Measurements from ENCODE around the gene FOXC2.

Gene FOXC2

DNA sequence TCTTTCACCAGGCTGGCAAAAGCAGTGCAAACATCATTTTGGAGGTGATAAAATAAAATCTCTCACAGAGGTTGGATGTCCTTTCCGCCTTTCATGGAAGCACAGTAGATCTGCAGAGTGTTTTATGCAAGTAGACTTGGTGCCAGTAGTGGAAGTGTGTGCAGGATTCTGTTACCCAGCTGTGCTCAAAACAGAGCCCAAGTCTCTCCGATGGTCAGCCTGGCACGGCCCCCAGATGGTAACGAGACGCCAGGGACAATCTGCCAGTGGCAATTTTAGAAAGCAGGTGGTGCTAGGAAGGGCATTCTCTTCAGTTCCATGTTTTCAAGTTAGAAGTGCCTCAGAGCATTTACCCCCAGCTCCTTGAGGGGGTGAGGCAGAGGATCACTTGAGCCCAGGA, 10.1 kb upstream of the FOXC2 start:
- no peak for DNase-seq (ENCODE audit: low read depth)

DNA sequence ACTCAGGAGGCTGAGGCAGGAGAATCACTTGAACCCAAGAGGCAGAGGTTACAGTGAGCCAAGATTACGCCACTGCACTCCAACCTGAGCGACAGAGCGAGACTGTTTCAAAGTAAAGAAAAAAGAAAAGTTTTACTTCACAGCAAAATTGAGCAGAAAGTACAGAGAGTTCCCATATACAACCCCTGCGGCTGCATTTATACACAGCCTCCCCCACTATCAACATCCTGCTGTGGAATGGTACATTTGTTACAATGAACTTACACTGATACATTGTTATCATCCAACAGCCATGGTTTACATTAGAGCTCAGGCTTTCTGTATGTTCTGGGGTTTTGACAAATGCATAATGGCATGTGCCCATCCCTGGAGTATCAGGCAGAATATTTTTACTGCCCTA, 9.0 kb upstream of the FOXC2 start:
- no peak for DNase-seq (ENCODE audit: low read depth)

DNA sequence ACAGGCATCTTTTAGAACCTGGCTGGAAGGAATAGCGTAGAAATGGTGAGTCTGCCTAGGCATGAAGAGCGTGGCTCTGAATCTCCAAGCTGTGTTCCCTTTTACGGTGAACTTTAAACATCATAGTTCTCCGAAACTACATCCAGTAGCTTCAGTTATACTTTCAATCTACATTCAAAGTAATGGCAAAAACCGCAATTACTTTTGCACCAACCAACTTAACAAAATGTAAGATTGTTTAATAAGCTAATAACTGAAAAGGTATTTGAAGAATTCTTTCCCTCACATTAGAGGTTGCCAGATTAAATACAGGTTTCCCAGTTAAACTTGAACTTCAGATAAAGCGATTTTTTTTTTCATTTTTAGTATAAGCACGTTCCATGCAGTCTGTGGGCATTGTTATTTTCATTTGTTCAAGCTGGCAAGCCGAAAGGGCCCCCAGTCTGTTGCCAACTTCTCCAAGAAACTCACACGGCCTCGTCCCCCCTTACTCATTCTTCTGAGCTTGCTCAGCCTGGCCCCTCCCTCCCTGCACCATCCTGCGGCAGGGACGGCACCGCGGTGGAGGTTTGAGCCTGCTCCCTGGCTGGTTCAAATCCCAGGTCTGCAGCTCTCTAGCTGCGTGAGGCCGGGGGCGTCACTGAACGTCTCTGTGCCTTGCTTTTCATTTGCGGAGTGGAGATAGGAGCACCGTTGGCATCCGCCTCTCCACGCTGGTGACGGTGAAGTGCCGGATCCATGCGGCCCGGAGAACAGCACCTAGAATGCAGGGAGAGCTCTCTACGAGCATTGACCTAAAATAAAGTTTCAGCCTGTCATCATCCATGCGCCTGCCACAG, 8.1 kb upstream of the FOXC2 start:
- no peak for DNase-seq (ENCODE audit: low read depth)

DNA sequence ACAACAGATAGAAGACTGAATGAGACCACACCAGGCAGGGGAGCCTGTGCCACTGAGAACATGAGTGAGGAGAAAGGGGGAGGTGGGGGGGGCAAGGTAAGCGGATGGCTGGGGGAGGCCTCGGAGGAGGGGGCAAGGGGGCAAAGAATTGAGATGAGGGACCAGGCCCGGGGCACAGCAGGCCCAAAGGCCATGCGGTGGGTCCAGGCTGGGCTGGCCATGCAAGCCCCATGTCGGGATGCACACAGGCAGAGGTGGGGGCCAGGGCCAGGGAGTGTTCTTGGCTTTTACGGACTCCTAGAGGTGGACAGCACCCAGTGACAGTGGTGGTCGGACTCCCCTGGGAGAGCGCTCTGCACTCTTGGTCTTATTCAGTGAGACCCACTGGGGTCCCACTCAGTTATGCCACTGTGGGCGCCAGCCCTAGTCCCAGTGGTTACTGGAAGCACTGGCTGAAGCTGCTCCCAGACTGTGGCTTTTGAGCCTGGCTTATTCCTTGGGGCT, 6.8 kb upstream of the FOXC2 start:
- no peak for DNase-seq (ENCODE audit: low read depth)

DNA sequence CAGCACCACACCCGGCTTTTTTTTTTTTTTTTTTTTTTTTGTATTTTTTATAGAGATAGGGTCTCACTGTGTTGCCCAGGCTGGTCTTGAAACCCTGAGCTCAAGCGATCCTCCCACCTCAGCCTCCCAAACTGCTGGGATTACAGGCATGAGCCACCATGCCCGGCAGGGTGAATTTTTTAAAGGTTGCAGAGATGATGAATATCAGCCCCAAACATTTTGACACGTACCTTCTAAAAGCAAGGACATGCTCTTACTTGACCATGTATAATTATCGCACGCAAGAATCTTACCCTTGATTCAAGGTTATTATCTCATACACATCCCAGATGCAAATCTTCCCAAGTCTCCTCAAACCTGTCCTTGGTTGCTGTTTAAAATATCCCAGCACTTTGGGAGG, 4.3 kb upstream of the FOXC2 start:
- DNase-seq (ENCODE audit: low read depth) = no peak

DNA sequence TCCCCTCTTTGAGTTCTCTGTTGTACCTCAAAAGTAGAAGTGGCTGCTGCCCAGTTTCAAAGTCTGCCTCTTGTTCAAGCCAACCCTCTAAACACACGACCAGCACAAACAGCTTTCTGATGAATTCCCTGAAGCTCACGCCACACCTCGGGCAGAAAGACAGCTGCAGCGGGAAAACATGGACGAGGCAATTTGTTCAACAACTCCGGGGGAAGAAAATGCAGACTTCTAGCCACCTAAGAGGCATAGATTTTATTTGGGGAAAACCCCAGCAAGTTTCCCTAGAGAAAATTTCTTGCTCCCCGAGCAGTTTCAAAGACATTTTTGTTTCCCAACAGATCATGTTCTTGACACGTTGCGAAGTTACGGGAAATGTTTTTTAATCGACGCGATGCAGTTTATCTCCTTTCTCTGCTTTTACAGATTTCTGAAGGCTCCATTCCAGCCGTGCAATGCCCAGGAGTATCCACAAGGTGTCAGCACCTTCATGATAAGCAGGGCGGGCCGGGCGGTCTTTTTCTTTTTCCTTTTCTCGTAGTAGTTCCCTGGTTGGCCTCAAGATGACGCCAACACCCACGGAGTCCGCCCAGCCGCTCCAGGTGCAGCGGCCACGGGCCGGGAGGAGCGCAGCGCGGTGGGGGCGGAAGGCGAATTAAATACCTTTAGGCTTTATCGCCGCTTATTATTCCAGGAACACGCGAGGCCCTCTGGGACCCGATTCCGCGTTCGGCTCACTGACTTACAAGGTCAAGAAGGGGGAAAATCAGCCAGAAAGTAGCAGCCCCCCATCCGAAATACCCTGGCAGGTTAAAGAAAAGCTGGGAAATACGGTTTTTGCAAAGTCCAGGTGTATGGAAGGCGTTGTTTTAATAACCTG, 2.9 kb upstream of the FOXC2 start:
- DNase-seq (ENCODE audit: low read depth) = peak; percentile 80

DNA sequence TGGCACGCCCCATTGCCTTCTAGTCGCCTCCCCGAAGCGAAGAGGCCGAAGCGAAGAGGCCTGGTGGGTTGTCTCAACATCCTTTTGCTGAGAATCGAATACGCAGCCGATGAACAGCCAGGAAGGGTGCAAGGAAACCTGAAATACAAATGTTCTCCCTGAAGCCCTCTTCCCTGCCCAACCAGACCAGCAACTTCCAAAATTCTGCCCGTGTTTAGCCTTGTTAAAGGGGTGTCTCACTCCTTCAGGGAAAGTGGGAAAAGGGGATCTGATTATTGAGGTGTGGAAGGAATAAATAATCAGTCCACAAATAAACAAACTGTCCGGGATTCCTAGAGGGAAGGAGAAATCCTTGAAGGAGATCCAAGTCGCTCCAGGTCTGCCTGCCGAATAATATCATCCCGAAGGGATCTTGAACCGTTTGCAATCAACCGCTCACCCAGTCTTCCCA, 1.4 kb upstream of the FOXC2 start:
- no peak for DNase-seq (ENCODE audit: low read depth)

DNA sequence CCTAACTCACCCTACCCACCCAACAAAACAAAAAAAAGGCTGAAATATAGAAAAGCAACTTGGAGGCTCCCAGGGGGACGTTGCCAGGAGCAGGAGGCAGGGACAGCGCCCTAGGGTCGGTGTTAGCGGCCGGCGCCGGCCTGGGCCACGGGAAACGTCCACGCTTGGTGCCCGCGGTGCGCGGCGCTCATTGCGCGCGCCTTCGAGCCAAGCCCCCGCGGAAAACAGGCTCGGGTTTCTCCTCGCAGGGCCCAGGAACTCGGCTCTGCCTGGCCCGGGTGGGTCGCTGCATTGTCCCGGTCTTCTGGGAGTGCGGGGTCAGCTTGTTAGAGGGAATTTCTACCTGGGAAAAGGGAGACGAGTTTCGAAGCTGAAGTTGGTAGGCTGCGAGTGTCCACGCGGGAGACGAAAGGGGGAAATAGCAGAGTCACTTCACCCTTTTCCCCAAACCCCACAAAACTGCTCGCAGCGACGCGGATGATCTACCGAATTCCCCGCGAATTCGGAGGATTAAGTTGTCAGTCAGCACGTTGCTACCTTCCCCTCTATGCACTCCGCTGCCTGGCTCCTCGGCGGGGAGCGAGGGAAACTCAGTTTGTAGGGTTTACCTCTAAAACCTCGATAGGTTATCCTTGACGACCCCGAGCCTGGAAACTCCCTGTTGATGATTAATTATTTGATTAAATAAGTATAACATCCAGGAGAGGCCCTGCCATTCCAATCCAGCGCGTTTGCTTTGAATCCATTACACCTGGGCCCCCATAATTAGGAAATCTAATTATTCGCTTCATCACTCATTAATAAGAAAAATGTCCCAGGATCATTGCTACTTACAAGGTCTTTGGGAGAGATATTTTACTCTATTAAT, 751 bp upstream of the FOXC2 start:
- DNase-seq (ENCODE audit: low read depth) = no peak

DNA sequence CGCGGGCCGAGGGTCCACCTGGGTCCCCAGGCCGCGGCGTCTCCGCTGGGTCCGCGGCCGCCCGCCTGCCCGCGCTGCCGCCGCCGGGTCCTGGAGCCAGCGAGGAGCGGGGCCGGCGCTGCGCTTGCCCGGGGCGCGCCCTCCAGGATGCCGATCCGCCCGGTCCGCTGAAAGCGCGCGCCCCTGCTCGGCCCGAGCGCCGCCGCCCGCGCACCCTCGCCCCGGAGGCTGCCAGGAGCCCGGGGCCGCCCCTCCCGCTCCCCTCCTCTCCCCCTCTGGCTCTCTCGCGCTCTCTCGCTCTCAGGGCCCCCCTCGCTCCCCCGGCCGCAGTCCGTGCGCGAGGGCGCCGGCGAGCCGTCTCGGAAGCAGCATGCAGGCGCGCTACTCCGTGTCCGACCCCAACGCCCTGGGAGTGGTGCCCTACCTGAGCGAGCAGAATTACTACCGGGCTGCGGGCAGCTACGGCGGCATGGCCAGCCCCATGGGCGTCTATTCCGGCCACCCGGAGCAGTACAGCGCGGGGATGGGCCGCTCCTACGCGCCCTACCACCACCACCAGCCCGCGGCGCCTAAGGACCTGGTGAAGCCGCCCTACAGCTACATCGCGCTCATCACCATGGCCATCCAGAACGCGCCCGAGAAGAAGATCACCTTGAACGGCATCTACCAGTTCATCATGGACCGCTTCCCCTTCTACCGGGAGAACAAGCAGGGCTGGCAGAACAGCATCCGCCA, 504 bp downstream of the FOXC2 start:
- no peak for DNase-seq (ENCODE audit: low read depth)

DNA sequence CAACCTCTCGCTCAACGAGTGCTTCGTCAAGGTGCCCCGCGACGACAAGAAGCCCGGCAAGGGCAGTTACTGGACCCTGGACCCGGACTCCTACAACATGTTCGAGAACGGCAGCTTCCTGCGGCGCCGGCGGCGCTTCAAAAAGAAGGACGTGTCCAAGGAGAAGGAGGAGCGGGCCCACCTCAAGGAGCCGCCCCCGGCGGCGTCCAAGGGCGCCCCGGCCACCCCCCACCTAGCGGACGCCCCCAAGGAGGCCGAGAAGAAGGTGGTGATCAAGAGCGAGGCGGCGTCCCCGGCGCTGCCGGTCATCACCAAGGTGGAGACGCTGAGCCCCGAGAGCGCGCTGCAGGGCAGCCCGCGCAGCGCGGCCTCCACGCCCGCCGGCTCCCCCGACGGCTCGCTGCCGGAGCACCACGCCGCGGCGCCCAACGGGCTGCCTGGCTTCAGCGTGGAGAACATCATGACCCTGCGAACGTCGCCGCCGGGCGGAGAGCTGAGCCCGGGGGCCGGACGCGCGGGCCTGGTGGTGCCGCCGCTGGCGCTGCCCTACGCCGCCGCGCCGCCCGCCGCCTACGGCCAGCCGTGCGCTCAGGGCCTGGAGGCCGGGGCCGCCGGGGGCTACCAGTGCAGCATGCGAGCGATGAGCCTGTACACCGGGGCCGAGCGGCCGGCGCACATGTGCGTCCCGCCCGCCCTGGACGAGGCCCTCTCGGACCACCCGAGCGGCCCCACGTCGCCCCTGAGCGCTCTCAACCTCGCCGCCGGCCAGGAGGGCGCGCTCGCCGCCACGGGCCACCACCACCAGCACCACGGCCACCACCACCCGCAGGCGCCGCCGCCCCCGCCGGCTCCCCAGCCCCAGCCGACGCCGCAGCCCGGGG, 1.3 kb downstream of the FOXC2 start:
- DNase-seq (ENCODE audit: low read depth) = no peak

DNA sequence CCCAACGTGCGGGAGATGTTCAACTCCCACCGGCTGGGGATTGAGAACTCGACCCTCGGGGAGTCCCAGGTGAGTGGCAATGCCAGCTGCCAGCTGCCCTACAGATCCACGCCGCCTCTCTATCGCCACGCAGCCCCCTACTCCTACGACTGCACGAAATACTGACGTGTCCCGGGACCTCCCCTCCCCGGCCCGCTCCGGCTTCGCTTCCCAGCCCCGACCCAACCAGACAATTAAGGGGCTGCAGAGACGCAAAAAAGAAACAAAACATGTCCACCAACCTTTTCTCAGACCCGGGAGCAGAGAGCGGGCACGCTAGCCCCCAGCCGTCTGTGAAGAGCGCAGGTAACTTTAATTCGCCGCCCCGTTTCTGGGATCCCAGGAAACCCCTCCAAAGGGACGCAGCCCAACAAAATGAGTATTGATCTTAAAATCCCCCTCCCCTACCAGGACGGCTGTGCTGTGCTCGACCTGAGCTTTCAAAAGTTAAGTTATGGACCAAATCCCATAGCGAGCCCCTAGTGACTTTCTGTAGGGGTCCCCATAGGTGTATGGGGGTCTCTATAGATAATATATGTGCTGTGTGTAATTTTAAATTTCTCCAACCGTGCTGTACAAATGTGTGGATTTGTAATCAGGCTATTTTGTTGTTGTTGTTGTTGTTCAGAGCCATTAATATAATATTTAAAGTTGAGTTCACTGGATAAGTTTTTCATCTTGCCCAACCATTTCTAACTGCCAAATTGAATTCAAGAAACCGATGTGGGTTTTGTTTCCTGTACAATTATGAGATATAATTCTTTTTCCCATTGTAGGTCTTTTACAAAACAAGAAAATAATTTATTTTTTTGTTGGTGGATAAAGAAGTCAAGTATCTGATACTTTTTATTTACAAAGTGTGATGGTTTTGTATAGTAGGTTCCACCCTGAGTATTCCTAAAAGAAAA, 2.3 kb downstream of the FOXC2 start:
- no peak for DNase-seq (ENCODE audit: low read depth)

DNA sequence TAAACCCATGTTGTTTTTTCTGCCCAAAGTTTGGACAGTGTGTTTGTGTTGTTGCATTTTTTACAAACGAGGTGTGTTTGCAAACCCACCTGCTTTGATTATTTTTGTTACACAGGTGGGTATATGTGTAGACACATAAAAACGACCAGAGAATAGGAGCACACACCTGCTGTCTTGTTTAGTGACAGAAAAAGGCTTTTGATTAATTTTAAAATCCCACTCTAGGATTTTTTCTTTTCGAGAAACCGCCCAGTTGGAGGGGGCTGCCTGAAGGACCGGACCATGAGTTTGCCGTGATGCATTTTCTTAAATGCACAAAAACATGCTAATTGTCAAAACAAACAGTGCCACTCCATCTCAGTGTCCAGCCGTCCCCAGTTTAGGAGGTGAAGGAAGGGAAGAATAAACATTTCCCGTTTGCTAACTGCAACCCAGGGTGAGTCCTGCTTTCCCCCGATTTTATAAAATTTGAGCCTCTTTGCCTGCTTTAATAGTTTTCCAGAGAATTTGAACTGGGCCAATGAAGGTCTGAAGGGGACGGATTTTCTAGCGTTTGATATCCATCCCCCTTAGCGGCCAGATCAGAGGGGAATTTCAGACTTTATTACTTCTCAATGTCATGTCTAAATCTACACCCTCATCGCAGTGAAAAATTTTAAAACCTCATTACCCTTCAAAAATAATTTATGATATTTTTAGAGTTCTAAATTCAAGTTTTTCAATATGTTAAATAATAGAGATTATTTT, 3.2 kb downstream of the FOXC2 start:
- DNase-seq (ENCODE audit: low read depth) = no peak

DNA sequence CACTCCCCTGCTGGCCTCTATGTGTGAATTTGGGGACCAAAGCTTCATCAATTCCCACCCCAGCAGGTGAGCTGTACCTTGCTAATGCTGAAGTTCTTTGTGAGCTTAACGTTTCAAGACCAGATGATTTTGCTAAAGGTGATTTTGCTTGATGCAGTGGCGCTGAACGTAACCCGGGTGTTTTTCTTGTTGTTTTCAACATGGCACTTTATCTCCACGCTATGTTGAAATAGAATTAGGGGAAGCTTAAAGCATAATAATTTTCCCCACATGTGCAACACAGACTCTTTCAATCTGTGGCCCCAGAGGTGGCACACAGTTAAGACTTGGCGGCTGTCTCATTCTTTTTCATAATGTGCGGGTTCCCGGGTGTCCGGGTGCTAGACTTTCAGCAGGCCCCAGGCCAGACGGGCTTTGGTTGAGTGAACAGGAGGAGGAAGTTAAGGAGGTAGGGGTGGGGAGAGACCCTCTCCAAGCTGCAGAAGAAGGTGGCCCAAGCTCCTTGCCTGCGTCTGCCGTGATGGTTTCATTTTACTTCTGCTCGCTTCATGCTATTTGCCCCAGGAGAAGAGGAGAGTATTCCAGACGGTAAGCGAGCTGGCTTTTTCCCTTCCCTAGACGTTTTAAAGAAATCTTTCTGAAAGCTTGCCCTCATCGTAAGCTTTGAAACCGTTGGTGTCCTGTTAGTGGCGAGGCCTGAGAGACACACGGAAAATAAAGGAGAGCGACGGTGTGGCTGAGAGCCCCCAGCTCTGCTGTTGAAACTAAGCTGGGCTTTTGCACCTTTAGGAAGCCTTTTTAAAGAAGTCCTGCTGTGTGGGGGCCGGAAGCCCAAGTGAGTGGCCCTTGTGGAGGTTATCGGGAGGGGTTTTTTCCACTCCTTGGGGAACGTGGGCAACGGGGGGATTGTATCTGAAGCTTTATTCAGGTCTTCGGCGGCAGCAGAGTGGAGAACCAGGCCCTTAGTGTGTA, 4.2 kb downstream of the FOXC2 start:
- no peak for DNase-seq (ENCODE audit: low read depth)

DNA sequence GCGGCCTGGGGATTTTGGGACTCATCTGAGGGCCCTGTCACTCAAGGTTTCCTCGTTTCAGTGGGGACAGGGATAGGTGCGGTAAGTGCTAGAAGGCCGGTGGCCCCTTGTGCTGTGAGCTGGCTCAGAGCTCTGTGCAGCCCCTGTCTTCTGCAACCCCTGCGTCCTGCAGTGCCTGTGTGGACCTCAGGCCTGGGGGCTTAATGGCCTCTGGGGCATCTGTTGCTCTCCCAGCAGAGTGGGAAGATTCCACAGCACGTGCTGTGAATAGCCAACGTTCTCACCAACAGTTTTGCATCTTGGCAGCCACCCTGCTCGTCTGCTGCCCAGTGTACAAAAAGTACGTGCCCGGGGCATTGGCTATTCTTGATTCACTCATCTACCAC, 4.9 kb downstream of the FOXC2 start:
- DNase-seq (ENCODE audit: low read depth) = no peak

DNA sequence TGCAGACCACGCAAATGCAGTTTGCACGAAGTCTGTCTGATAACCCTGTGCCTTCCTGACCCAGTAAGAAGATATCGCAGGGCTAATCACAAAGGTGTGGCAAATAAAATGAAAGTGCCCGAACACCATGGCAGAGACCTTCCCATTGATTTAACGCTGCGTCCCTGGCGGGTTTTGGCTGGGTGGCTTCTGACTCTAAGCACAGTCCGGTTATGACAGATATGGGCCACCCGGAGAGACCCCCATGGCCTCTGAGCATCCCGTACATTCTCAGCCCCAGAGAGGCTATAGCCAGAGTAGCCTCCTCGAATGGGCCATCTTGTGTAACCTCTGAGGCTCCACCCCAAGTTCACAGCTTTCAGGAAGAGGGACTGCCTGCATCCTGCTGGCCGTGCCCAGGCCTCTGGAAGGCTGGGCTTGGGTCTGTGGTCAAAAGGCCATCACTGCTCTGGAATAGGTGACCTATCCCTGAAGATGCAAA, 5.5 kb downstream of the FOXC2 start:
- no peak for DNase-seq (ENCODE audit: low read depth)

DNA sequence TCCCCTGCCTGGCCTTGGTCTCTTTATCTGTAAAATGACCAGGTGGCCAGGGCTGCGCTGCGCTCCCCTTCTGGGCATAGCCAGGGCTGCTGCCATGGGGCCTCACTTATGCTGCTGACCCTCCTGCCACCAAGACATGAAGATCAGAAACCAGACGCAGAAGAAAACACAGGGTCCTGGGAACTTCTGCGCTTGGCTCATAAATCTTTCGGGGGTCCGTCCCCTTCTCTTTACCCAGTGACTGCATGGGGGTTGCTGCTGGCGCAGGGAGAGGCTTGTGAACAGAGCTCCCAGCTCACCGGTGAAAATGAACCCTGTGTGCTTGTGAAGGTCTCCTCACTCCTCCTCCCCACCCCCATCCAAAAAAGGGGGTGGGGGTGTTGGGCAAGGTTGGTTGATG, 6.0 kb downstream of the FOXC2 start:
- no peak for DNase-seq (ENCODE audit: low read depth)

DNA sequence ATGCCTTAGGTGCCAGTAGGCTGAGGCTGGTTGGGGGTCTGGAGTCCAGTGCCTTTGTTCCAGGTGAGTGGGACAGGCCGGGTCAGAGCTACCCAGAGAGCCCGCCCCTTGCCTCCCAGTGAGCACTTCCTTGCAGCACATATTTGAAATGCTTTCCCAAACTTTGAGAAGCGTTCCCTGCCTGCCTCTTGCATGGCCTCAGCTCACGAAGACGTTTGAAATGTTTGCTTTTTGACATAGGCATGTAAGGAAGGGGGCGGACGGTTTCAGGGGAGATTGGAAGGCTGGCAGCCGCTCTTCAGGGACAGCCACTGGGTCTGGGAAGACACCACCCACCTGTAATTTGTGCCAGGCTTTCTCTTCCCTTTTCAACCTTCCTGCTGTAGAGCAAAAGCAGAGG, 6.6 kb downstream of the FOXC2 start:
- no peak for DNase-seq (ENCODE audit: low read depth)
